Activated T-helper 1 cell treated with anti-CD3 and anti-CD28 coated beads, Interleukin-12 subunit alpha, Interleukin-12 subunit beta, Interleukin-2, Interleukin-4 antibody, amounts not matched to agents 30 ng/mL and 10 ng/mL and 1 ng/mL, durations not matched to agents 14 hours and 24 hours and 36 hours (primary cell): ENCODE measurements around the gene SEL1L2. TPM values are rescaled to one million over a fixed set of nuclear protein-coding genes. Genes with fewer than 3 reads are reported as not detected.

ENCODE experiments used
- DNase-seq: peaks from one replicate; pipeline ENCODE4 v3.0.0; 2021; ENCODE audit warnings: low spot score
- H3K27ac Mint-ChIP-seq: one replicate; pipeline ENCODE4 v1.8.0; 2021; ENCODE audit warnings: mild to moderate bottlenecking, mixed read lengths
- H3K27me3 Mint-ChIP-seq: one replicate; pipeline ENCODE4 v1.8.0; 2022; ENCODE audit warnings: mild to moderate bottlenecking, moderate library complexity, mixed read lengths; ENCODE audit not compliant: insufficient read depth
- H3K36me3 Mint-ChIP-seq: one replicate; pipeline ENCODE4 v1.8.0; 2021; ENCODE audit warnings: low read depth, mixed read lengths
- H3K4me1 Mint-ChIP-seq: one replicate; pipeline ENCODE4 v1.8.0; 2021; ENCODE audit warnings: low read depth, mixed read lengths
- H3K4me3 Mint-ChIP-seq: one replicate; pipeline ENCODE4 v1.8.0; 2021; ENCODE audit warnings: mild to moderate bottlenecking, moderate library complexity, mixed read lengths
- H3K9me3 Mint-ChIP-seq: one replicate; pipeline ENCODE4 v1.8.0; 2021; ENCODE audit warnings: mixed read lengths
- intact Hi-C: fragments of 100-400 bp; cut with micrococcal nuclease; formaldehyde crosslinking; loops from one replicate; pipeline ENCODE4 v1.15.1; 2024
- total RNA-seq: library from RNA; stranded (reverse); gene quantifications from 2 replicates; pipeline ENCODE4 v1.2.3, GENCODE V29; 2022

The SEL1L2 gene
- total RNA-seq, 1 donor from 2014 or later, result not detected

DNA sequence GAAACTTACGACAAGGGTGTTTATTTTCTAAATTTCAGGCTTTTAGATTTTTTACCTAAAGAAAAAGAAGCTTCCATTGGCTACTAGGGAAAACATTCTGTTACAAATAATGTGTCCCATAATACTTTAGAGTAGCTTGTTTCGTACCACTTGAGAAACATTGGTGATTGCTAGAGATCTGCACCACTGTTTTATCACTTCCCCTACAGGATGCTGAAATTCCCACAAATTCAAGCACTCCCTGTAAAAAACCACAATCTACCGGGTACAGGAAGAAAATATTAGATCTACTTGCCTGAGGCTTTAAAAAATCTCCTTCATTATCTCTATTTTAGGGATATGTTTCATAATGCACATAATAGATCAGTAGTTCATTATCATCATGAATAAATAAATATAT is 29.9 kb downstream of the SEL1L2 start:
- intact Hi-C loops, result no loop called here
- Mint-ChIP-seq H3K27ac (no peak overlapping the region), H3K36me3 (no peaks in the 10 kb centered on the region), H3K4me3 (no peak overlapping the region), H3K9me3 (peaks cover 7% of the 10 kb centered on the region), H3K4me1 (no peaks in the 10 kb centered on the region), H3K27me3 (no peaks in the 10 kb centered on the region)
- DNase-seq, result no peak

GRCh38 chr20:13960119-13960518 is 30.3 kb downstream of the SEL1L2 start:
- H3K36me3 Mint-ChIP-seq, result no peaks in the 10 kb centered on the region
- no peak for DNase-seq
- intact Hi-C loops, result no loop called here
- H3K9me3 Mint-ChIP-seq, result peaks cover 6% of the 10 kb centered on the region
- no peak overlapping the region for H3K27ac Mint-ChIP-seq
- no peaks in the 10 kb centered on the region for H3K27me3 Mint-ChIP-seq
- no peak overlapping the region for H3K4me3 Mint-ChIP-seq
- H3K4me1 Mint-ChIP-seq, result no peaks in the 10 kb centered on the region

DNA sequence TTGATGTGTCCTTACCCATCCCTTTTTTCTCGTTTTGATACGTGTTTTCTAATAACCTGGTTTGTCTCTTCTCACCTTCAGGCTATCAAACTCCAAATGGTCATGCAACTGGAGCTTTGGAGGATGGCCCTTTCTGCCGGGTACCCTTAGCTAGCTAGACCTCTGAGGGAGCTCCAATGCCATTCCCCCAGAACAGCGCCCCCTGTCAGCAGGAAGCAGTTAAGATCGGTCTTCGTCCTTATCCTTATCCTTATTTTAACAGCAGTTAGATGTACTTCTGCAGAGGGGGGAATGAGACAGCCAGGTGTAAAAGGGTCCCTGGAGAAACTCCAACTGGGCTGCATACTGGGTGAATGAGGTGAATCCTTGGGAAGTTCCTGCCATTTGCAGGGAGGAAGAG is 37.2 kb downstream of the SEL1L2 start:
- Mint-ChIP-seq H3K9me3 (no peaks in the 10 kb centered on the region), H3K36me3 (no peaks in the 10 kb centered on the region), H3K4me1 (no peaks in the 10 kb centered on the region), H3K27me3 (no peaks in the 10 kb centered on the region), H3K27ac (no peak overlapping the region), H3K4me3 (no peak overlapping the region)
- intact Hi-C loops, result no loop called here
- no peak for DNase-seq

- H3K4me3 Mint-ChIP-seq, result no peak overlapping the region
- H3K4me1 Mint-ChIP-seq, result no peaks in the 10 kb centered on the region
- H3K27me3 Mint-ChIP-seq, result no peaks in the 10 kb centered on the region
- no peak for DNase-seq
- H3K36me3 Mint-ChIP-seq, result no peaks in the 10 kb centered on the region
- intact Hi-C loops, result no loop called here
- no peaks in the 10 kb centered on the region for H3K9me3 Mint-ChIP-seq
- no peak overlapping the region for H3K27ac Mint-ChIP-seq
Observed at GRCh38 chr20:13947719-13948118, 42.7 kb downstream of the SEL1L2 start.

- H3K27me3 Mint-ChIP-seq, result no peaks in the 10 kb centered on the region
- no peak for DNase-seq
- no peaks in the 10 kb centered on the region for H3K9me3 Mint-ChIP-seq
- H3K27ac Mint-ChIP-seq, result no peak overlapping the region
- H3K4me3 Mint-ChIP-seq, result no peak overlapping the region
- no peaks in the 10 kb centered on the region for H3K4me1 Mint-ChIP-seq
- no peaks in the 10 kb centered on the region for H3K36me3 Mint-ChIP-seq
- intact Hi-C loops, result no loop called here
Observed at GRCh38 chr20:13941031-13941430, 49.4 kb downstream of the SEL1L2 start.

GRCh38 chr20:13936781-13937576 is 53.4 kb downstream of the SEL1L2 start:
- H3K36me3 Mint-ChIP-seq, result no peaks in the 10 kb centered on the region
- no peak overlapping the region for H3K27ac Mint-ChIP-seq
- no peak overlapping the region for H3K4me3 Mint-ChIP-seq
- H3K9me3 Mint-ChIP-seq, result no peaks in the 10 kb centered on the region
- intact Hi-C loops, result no loop called here
- H3K4me1 Mint-ChIP-seq, result no peaks in the 10 kb centered on the region
- DNase-seq, result no peak
- H3K27me3 Mint-ChIP-seq, result no peaks in the 10 kb centered on the region

- no peaks in the 10 kb centered on the region for H3K9me3 Mint-ChIP-seq
- DNase-seq, result no peak
- no peak overlapping the region for H3K4me3 Mint-ChIP-seq
- no peaks in the 10 kb centered on the region for H3K36me3 Mint-ChIP-seq
- H3K4me1 Mint-ChIP-seq, result no peaks in the 10 kb centered on the region
- intact Hi-C loops, result no loop called here
- no peaks in the 10 kb centered on the region for H3K27me3 Mint-ChIP-seq
- H3K27ac Mint-ChIP-seq, result no peak overlapping the region
Observed at GRCh38 chr20:13934992-13935894, 55.2 kb downstream of the SEL1L2 start.

DNA sequence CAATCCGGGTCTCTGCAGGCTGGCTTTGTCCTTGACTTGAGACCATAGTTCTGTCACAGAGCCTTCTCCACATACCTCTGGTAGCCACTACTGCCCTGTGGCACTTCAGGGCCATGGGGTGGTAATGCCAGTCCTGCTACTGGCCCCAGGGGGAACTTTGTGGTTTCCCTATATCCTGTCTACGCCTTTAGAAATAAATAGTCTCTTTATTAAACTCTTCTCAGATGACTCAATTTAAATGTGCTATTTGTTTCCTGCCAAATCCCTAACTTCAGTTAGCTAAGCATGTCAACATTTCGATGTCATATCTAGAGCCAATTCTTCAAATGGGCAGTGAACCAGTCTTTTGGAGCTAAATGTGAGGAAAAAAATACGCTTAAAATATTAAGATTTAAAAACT is 60.1 kb downstream of the SEL1L2 start:
- no peak overlapping the region for H3K4me3 Mint-ChIP-seq
- no peaks in the 10 kb centered on the region for H3K36me3 Mint-ChIP-seq
- intact Hi-C loops, result no loop called here
- DNase-seq, result no peak
- no peaks in the 10 kb centered on the region for H3K27me3 Mint-ChIP-seq
- no peaks in the 10 kb centered on the region for H3K9me3 Mint-ChIP-seq
- H3K4me1 Mint-ChIP-seq, result no peaks in the 10 kb centered on the region
- H3K27ac Mint-ChIP-seq, result no peak overlapping the region

DNA sequence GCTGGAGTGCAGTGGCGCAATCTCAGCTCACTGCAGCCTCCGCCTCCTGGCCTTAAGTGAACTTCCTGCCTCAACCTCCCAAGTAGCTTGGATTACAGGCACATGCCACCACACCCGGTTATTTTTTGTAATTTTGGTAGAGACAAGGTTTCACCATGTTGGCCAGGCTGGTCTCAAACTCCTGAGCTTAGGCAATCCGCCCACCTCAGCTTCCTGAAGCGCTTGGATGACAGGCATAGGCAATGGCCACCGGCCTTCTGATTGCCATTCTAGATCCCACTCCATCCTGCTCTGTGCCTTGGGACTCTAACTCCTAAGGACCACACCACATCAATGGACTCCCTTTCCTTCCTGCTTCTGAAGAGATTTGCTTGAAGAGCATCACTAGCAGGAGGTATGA is 60.6 kb downstream of the SEL1L2 start:
- H3K27me3 Mint-ChIP-seq, result no peaks in the 10 kb centered on the region
- no peak overlapping the region for H3K27ac Mint-ChIP-seq
- no peaks in the 10 kb centered on the region for H3K36me3 Mint-ChIP-seq
- H3K4me3 Mint-ChIP-seq, result no peak overlapping the region
- no peaks in the 10 kb centered on the region for H3K4me1 Mint-ChIP-seq
- intact Hi-C loops, result no loop called here
- DNase-seq, result no peak
- no peaks in the 10 kb centered on the region for H3K9me3 Mint-ChIP-seq

DNA sequence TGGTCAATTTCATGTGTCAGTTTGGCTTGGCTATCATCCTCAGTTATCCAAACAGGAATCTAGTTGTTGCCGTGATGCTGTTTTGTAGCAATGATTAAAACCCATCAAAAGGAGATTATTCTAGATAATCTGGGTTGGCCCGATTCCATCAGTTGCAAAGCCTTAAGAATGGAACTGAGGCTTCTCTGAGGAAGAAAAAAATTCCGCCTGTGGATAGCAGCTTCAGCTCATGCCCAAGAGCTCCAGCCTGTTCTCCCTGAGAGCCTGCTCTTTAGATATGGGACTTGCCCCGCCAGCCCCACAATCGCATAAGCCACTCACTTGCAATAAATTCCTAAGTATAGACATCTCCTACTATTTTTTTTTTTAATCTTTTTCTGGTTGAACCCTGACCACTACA is 61.5 kb downstream of the SEL1L2 start:
- Mint-ChIP-seq H3K4me3 (no peak overlapping the region), H3K27ac (no peak overlapping the region), H3K4me1 (no peaks in the 10 kb centered on the region), H3K36me3 (no peaks in the 10 kb centered on the region), H3K27me3 (no peaks in the 10 kb centered on the region), H3K9me3 (no peaks in the 10 kb centered on the region)
- intact Hi-C loops, result no loop called here
- no peak for DNase-seq

DNA sequence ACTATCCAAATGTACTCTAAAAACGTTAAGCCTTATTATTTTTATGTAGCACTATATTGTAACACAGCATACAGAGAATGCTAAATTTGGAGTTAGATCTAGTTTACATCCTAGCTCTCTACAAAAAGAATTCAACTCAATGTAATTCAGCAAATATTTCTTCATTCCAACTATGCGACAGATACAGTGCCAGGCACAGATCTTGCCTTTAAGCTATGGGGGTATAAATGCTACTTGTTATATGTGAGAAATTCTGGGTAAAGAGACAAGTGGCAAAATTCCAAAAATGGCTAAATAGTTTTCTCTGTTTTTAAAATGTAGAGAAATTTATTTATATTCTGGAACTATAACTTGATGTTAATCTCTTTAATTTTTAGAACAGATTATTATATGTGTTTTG is 63.2 kb downstream of the SEL1L2 start:
- H3K9me3 Mint-ChIP-seq, result no peaks in the 10 kb centered on the region
- no peak overlapping the region for H3K27ac Mint-ChIP-seq
- H3K27me3 Mint-ChIP-seq, result no peaks in the 10 kb centered on the region
- intact Hi-C loops, result no loop called here
- DNase-seq, result no peak
- H3K4me1 Mint-ChIP-seq, result no peaks in the 10 kb centered on the region
- no peak overlapping the region for H3K4me3 Mint-ChIP-seq
- H3K36me3 Mint-ChIP-seq, result no peaks in the 10 kb centered on the region

DNA sequence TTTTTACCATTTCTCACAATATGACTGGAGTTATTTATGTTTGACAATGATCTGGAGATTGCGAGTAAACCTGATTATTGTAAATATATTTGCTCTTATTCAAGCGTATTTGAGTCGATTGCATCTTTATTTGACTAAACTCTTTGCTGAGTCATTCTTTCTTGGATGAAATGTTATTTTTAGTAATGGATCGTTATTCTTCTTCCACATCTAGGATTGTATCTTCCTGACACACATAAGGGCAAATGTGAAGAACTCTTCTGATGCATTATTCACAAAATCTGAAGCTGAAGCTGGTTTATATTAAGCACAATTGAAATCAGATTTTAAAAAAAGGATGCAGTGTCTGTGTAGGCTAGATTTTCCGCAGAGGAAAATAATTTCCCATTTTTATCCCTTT is 68.2 kb downstream of the SEL1L2 start:
- no peaks in the 10 kb centered on the region for H3K9me3 Mint-ChIP-seq
- H3K4me3 Mint-ChIP-seq, result no peak overlapping the region
- no peaks in the 10 kb centered on the region for H3K4me1 Mint-ChIP-seq
- H3K36me3 Mint-ChIP-seq, result no peaks in the 10 kb centered on the region
- DNase-seq, result no peak
- H3K27me3 Mint-ChIP-seq, result no peaks in the 10 kb centered on the region
- intact Hi-C loops, result no loop called here
- no peak overlapping the region for H3K27ac Mint-ChIP-seq

DNA sequence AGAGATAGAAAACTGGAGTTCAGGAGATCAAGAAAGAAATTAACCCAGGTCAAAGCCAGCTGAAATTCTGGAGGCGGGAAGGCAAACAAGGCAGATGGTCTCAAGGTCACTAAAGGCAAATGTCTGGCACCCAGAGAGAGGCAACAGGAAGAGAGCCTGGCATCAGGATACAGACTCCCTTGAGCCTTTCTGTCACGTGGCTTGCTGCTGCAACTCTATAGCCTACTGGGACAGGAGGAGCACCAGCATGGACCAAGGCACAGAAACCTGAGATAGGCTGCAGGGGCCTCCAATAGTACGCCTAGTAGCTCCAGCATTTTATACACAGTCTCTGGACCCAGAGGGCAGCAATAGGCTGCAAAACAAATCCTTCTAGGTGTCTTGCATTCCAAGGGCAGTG is 75.1 kb downstream of the SEL1L2 start:
- intact Hi-C loops, result no loop called here
- H3K9me3 Mint-ChIP-seq, result no peaks in the 10 kb centered on the region
- H3K36me3 Mint-ChIP-seq, result no peaks in the 10 kb centered on the region
- no peak overlapping the region for H3K4me3 Mint-ChIP-seq
- no peaks in the 10 kb centered on the region for H3K4me1 Mint-ChIP-seq
- H3K27ac Mint-ChIP-seq, result no peak overlapping the region
- no peak for DNase-seq
- peaks cover 1% of the 10 kb centered on the region for H3K27me3 Mint-ChIP-seq
